ENCODE results near the gene C19orf33. TPM values are rescaled to one million over a fixed set of nuclear protein-coding genes. Genes with fewer than 3 reads are reported as not detected.

The C19orf33 gene
- total and polyA plus RNA-seq, 2 experiments from 2014 or later, result 58.9 to 72.2 TPM

- 0 out of 2 replicates have a peak, but pooled peaks cover 3% of the 10 kb centered on the region for H3F3A ChIP-seq (replicated peaks; ENCODE audit: low read depth)
- Mint-ChIP-seq H3K4me1 (peaks cover 5% of the 10 kb centered on the region; the same call in 1 of the 3 replicates), H3K9me3 (no peaks in the 10 kb centered on the region), H3K4me3 (no peak overlapping the region), H3K27ac (no peak overlapping the region), H3K36me3 (ENCODE audit: low read depth) (no peaks in the 10 kb centered on the region; the same call in 2 of the 3 replicates), H3K27me3 (ENCODE audit: insufficient read depth, low read depth, poor library complexity) (peaks cover 19% of the 10 kb centered on the region)
- H3K4me2 ChIP-seq, result no peak overlapping the region
- no peak overlapping the region for H2AFZ ChIP-seq
- no peak for TF ChIP-seq ZNF462 (CRISPR knock-in tag; IDR thresholded peaks at IDR 0.05)
- H3K9me2 ChIP-seq (ENCODE audit: insufficient read depth), result no peaks in the 10 kb centered on the region
- ATAC-seq (no peak), DNase-seq (ENCODE audit: low spot score) (no peak)
- H3K27me3 ChIP-seq (ENCODE audit: insufficient read depth), result no peaks in the 10 kb centered on the region
- no peaks in the 10 kb centered on the region for H3K4me1 ChIP-seq (ENCODE audit: insufficient read depth)
- H4K20me1 ChIP-seq (replicated peaks; ENCODE audit: insufficient read depth), result no peaks in the 10 kb centered on the region
- no peaks in the 10 kb centered on the region for H3K36me3 ChIP-seq (ENCODE audit: insufficient read depth)
- no peaks in the 10 kb centered on the region for H3K79me2 ChIP-seq (replicated peaks; ENCODE audit: insufficient read depth)
- H3K27ac ChIP-seq (ENCODE audit: low read depth), result no peak overlapping the region
- H3K4me3 ChIP-seq, result no peak overlapping the region
These were observed 46.8 kb downstream of the C19orf33 start for GRCh38 chr19:38350883-38351282.

DNA sequence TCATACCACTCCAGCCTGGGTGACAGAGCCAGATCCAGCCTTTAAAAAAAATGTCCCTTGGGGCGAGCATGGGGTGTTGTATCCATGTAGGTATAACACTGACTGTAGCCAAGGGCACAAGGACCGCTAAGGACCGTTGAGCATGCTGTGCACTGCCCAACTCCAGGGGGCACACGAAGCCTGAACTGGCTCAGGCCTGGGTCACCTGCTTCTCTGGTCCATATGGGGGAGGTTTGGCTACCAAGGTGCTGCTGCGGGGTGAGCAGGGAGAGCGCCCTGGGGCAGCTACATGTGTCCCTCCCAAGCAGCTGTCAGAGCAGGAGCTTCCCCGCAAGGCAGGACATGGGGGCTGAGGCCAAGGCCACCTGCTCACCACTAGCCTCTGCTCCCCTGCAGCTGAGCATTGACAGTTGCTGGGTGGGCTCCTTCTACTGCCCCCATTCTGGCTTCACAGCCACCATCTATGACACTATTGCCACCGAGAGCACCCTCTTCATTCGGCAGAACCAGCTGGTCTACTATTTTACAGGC lies 47.9 kb downstream of the C19orf33 start:
- no peak overlapping the region for H3K27ac Mint-ChIP-seq
- no peaks in the 10 kb centered on the region for H3K36me3 ChIP-seq (ENCODE audit: insufficient read depth)
- H3K4me3 Mint-ChIP-seq, result no peak overlapping the region
- DNase-seq (ENCODE audit: low spot score) (no peak), ATAC-seq (peak; percentile 45)
- H3K4me1 Mint-ChIP-seq, result peaks cover 8% of the 10 kb centered on the region; the same call in 2 of the 3 replicates
- H3K9me2 ChIP-seq (ENCODE audit: insufficient read depth), result no peaks in the 10 kb centered on the region
- H3K4me2 ChIP-seq, result no peak overlapping the region
- no peak overlapping the region for H3K27ac ChIP-seq (ENCODE audit: low read depth)
- 0 out of 2 replicates have a peak, but pooled peaks cover 3% of the 10 kb centered on the region for H3F3A ChIP-seq (replicated peaks; ENCODE audit: low read depth)
- H4K20me1 ChIP-seq (replicated peaks; ENCODE audit: insufficient read depth), result no peaks in the 10 kb centered on the region
- H3K36me3 Mint-ChIP-seq (ENCODE audit: low read depth), result no peaks in the 10 kb centered on the region
- no peaks in the 10 kb centered on the region for H3K4me1 ChIP-seq (ENCODE audit: insufficient read depth)
- H3K9me3 Mint-ChIP-seq, result no peaks in the 10 kb centered on the region
- H3K4me3 ChIP-seq, result no peak overlapping the region
- H2AFZ ChIP-seq, result no peak overlapping the region
- TF ChIP-seq JUNB (IDR thresholded peaks at IDR 0.05; ENCODE audit: unreplicated experiment) (no peak), CREB1 (CRISPR knock-in tag; IDR thresholded peaks at IDR 0.05; ENCODE audit: low read depth) (no peak), STAT1 (IDR thresholded peaks at IDR 0.05; ENCODE audit: unreplicated experiment) (no peak)
- TF ChIP-seq, protein P1, sequence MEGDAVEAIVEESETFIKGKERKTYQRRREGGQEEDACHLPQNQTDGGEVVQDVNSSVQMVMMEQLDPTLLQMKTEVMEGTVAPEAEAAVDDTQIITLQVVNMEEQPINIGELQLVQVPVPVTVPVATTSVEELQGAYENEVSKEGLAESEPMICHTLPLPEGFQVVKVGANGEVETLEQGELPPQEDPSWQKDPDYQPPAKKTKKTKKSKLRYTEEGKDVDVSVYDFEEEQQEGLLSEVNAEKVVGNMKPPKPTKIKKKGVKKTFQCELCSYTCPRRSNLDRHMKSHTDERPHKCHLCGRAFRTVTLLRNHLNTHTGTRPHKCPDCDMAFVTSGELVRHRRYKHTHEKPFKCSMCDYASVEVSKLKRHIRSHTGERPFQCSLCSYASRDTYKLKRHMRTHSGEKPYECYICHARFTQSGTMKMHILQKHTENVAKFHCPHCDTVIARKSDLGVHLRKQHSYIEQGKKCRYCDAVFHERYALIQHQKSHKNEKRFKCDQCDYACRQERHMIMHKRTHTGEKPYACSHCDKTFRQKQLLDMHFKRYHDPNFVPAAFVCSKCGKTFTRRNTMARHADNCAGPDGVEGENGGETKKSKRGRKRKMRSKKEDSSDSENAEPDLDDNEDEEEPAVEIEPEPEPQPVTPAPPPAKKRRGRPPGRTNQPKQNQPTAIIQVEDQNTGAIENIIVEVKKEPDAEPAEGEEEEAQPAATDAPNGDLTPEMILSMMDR (conservative IDR thresholded peaks at IDR 0.05; ENCODE audit: low read depth in 2 of 2), result peak in 1 of 2 experiments; percentile 20; a peak in 2 of 4 replicates
- H3K79me2 ChIP-seq (replicated peaks; ENCODE audit: insufficient read depth), result no peaks in the 10 kb centered on the region
- H3K27me3 Mint-ChIP-seq (ENCODE audit: insufficient read depth, low read depth, poor library complexity), result peaks cover 15% of the 10 kb centered on the region
- no peaks in the 10 kb centered on the region for H3K27me3 ChIP-seq (ENCODE audit: insufficient read depth)

Data from GM23338 (cell line).